Measurements from ENCODE around the gene YPEL1.
"Not testable (repeated sequence)": the region's sequence is repeated elsewhere in the genome, so short reads cannot be mapped to it uniquely, and the experiment has no call there.

The YPEL1 gene

GRCh38 chr22:21753374-21754111 lies 17.9 kb upstream of the YPEL1 start:
- no peak for DNase-seq

- no peak for DNase-seq
Observed at GRCh38 chr22:21752276-21752675, 16.7 kb upstream of the YPEL1 start.

- no peak for DNase-seq
Observed at GRCh38 chr22:21745948-21746347, 10.4 kb upstream of the YPEL1 start.

GRCh38 chr22:21744917-21745316 lies 9.3 kb upstream of the YPEL1 start:
- not testable (repeated sequence) for DNase-seq

- no peak for DNase-seq
Observed at GRCh38 chr22:21741790-21742189, 6.2 kb upstream of the YPEL1 start.

- DNase-seq, result no peak
Observed at GRCh38 chr22:21741059-21741458, 5.5 kb upstream of the YPEL1 start.

GRCh38 chr22:21739828-21740377 lies 4.3 kb upstream of the YPEL1 start:
- DNase-seq, result no peak

GRCh38 chr22:21738966-21739365 lies 3.4 kb upstream of the YPEL1 start:
- DNase-seq, result no peak

GRCh38 chr22:21738081-21738480 lies 2.5 kb upstream of the YPEL1 start:
- no peak for DNase-seq

GRCh38 chr22:21736948-21737347 lies 1.4 kb upstream of the YPEL1 start:
- DNase-seq, result no peak

GRCh38 chr22:21736084-21736642 lies 569 bp upstream of the YPEL1 start:
- DNase-seq, result no peak

GRCh38 chr22:21734540-21735199 lies 924 bp downstream of the YPEL1 start:
- no peak for DNase-seq

- DNase-seq, result no peak
Observed at GRCh38 chr22:21731503-21731902, 4.1 kb downstream of the YPEL1 start.

GRCh38 chr22:21730535-21731308 lies 4.9 kb downstream of the YPEL1 start:
- DNase-seq, result no peak

GRCh38 chr22:21729184-21729583 lies 6.4 kb downstream of the YPEL1 start:
- not testable (repeated sequence) for DNase-seq

GRCh38 chr22:21728270-21728669 lies 7.3 kb downstream of the YPEL1 start:
- no peak for DNase-seq

GRCh38 chr22:21727768-21728167 lies 7.8 kb downstream of the YPEL1 start:
- no peak for DNase-seq

- DNase-seq, result no peak
Observed at GRCh38 chr22:21727159-21727558, 8.4 kb downstream of the YPEL1 start.

- no peak for DNase-seq
Observed at GRCh38 chr22:21726650-21727049, 8.9 kb downstream of the YPEL1 start.

GRCh38 chr22:21725956-21726649 lies 9.5 kb downstream of the YPEL1 start:
- DNase-seq, result no peak

- DNase-seq, result not testable (repeated sequence)
Observed at GRCh38 chr22:21724496-21724895, 11.1 kb downstream of the YPEL1 start.

- not testable (repeated sequence) for DNase-seq
Observed at GRCh38 chr22:21721195-21721852, 14.3 kb downstream of the YPEL1 start.

Data from bone marrow (tissue), 2 donors.